GDM1 (cell line): ENCODE data around the gene SLC29A4.

Experiments
- DNase-seq: peaks from one replicate; lab custom pipeline; 2025; lab: John Stamatoyannopoulos, UW

SLC29A4 gene

DNA sequence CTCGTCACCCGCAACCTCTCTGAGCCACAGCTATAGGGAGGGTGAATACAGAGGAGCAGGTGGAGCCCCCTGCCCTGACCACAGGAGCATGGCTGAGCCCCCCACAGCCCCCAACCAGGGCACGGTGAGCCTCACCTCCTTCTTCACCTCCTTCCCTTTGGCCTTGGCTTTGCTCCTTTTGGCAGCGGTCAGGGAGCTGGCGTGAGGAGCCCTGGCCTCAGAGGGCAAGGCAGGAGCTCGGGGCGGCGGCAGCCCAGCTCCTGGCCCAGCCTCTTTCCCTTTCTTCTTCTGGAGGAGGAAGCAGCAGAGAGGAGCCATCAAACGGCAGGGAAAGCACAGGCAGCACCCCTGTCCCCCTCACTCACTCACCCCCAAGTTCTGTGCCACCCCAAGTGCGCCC is 42.2 kb downstream of the SLC29A4 start:
- no peak for DNase-seq

- no peak for DNase-seq
Observed at GRCh38 chr7:5330288-5330687, 47.5 kb downstream of the SLC29A4 start.

DNA sequence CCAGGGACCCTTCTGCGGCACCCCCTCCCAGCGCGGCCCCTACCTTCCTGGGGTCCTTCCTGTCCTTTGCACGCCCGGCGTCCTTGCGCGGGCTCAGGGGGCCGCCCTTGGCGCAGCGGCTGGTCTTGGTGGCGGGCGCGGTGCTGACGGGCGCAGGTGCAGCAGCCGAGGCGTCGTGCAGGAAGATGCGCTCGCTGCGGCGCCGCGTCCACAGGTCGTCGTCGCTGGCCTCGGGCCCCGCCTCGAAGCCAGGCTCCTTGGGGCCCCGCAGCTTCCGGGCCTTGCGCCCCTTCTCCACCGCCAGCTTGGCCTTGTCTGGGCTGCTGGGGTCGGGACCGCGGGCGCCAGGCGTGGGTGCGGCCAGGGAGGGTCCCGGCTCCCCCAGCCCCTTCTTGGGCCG is 49.8 kb downstream of the SLC29A4 start:
- DNase-seq = no peak

GRCh38 chr7:5333121-5334045 is 50.6 kb downstream of the SLC29A4 start:
- no peak for DNase-seq

- no peak for DNase-seq
Observed at GRCh38 chr7:5334671-5335070, 51.9 kb downstream of the SLC29A4 start.

DNA sequence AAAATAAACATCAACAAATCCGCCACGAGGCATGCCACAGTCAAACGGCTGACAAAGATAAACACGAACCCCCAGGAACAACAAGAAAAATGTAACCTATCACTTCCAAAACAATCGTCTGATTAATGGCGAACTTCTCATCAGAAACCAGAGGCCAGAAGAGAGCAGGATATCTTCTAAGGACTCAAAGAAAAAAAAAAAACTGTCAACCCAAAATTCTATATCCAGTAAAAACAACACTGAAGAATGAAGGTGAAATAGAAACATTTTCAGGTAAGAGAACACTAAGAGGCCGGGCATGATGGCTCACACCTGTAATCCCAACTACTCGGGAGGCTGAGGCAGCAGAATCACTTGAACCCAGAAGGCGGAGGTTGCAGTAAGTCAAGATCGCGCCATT is 54.3 kb downstream of the SLC29A4 start:
- DNase-seq = no peak

- no peak for DNase-seq
Observed at GRCh38 chr7:5339955-5340354, 57.2 kb downstream of the SLC29A4 start.

DNA sequence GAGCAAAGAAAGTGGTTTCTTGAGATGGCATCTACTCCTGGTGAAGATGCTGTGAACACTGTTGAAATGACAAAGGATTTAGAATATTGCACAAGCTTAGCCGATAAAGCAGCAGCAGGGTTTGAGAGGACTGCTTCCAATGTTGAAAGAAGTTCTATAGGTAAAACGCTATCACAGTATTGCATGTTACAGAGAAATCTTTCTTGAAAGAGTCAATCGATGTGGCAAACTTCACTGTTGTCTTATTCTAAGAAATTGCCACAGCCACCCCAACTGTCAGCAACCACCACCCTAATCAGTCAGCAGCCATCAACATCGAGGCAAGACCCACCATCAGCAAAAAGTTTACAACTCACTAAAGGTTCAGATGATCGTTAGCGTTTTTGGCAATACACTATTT is 59.9 kb downstream of the SLC29A4 start:
- no peak for DNase-seq

- no peak for DNase-seq
Observed at GRCh38 chr7:5343884-5344283, 61.1 kb downstream of the SLC29A4 start.

- no peak for DNase-seq
Observed at GRCh38 chr7:5344342-5344741, 61.6 kb downstream of the SLC29A4 start.

DNA sequence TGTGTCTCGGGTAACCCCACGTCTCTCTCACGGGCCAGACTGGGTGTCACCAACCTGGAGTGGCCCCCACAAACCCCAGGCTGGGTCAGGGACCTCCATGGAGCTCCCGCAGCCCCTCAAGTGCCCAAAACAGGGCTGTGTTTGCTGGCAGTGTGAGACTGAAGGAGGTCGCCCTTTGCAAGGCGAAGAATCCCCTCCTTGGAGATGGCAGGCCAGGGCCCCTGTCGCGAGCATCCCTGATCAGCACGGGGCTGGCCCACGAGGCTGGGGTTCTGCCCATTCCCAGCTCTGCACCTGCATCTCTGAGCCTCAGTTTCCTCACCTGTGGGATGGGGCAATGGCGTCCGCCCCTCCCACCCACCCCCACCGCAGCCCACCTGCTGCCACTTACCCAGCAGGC is 62.4 kb downstream of the SLC29A4 start:
- no peak for DNase-seq

GRCh38 chr7:5345671-5346070 is 62.9 kb downstream of the SLC29A4 start:
- DNase-seq = no peak

DNA sequence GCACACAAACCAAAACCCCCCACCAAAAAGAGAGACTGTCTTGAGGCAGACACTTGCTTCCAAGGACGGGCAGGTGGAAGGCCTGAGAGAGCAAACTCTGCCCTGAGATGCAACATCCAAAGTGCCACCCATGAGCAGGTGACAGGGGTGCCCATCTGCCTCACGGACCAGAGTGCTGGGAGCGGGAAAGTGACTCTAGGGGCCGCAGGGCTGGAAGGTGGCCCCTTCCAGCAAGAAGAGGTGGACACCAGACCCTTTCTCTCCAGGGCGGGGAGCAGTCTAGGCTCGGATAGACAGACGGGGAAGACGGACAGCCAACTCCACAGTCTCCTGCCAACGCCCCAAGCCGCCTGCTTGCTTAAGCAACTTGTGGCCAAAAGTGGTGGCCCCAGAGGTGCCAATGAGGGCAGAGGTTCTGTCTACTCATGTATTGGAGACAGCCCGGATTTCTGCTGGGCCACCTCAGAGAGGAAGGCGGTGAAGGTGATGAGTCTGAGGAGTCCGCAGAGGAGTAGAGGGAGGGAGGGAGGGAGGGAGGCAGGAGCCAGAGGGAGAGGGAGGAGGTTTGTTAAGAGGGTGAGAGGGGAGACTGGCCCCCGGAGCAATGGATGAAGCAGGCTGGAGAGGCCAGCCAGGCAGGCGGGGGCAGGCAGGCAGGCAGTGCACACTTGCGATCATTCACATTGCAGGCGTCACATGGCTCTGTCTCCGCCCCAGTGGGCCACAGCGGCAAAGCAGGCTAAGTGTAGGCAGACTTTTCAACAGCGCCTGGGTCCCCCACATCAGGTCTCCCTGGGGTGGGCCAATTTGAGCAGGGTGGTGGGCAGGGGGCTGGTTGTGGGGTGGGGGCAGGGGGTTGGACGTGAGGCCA is 65.6 kb downstream of the SLC29A4 start:
- no peak for DNase-seq

DNA sequence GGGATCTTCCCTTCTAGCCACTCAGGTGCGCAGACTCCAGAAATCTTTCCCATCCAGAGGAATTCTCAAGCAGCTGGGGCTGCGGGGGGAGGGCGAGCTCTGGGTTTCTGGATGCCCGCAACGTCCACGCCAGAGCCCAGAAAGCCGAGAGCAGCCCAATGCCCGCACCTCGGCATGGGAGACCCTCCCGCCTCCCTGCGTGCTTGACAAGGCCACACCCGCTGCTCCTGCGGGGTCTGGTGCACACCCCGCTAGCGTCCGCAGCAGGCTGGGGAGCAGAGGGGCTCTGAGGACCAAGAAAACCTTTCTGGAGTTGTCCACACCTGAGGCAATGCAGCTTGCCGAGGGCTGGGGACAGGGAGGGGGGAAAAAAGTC is 66.2 kb downstream of the SLC29A4 start:
- DNase-seq = no peak

GRCh38 chr7:5349437-5350173 is 66.9 kb downstream of the SLC29A4 start:
- no peak for DNase-seq

DNA sequence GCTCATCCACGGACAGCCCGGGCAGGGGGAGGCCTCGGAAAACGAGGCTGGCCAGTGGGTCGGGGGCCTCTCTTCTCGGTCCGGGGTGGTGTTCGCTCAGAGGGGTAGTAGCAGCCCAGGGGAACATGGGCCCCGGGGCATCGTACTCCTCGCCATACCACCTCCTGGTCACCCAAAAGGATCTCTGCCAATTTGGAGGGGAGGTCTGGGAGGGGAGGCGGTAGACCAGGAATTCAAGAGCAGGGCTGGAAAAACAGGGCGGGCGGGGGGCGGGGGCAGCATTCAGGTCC is 67.4 kb downstream of the SLC29A4 start:
- no peak for DNase-seq

DNA sequence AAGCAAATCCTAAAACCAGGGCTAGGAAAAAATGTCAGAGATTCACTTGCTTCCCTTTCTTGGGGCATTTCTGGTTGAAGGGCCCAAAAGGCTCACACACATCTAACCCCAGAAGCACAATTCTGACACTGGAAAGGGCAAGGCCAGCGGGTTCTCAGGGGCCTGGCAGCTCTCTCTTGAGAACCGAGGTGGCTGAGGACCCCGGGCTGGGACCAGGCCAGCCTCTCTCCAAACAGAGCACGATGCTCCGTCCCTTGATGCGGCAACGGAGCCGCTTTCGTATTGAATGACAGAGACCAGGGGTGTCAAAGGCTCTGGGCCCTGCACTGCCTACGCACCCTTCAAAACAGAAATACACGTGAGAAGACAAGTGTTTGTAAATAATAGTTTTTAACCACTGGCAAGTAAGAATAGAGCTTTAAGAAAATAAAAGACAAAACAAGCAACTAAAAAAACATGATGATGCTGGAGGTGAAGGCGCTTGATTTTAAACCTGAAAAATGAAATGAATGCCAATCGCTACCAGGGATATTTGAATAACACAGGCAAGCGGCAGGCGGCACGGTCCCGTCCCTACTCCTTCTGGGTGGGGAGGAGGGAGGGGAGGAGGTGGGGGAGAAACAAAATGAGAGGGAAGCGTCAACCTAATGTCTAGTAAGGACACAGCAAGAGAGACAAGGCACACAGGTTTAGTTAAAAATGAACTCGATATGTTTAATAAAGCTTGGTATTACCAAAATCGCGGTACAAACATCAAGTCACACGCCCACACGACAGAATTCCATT is 68.0 kb downstream of the SLC29A4 start:
- no peak for DNase-seq

GRCh38 chr7:5351507-5352265 is 68.9 kb downstream of the SLC29A4 start:
- no peak for DNase-seq

- DNase-seq = no peak
Observed at GRCh38 chr7:5352440-5353010, 69.8 kb downstream of the SLC29A4 start.

DNA sequence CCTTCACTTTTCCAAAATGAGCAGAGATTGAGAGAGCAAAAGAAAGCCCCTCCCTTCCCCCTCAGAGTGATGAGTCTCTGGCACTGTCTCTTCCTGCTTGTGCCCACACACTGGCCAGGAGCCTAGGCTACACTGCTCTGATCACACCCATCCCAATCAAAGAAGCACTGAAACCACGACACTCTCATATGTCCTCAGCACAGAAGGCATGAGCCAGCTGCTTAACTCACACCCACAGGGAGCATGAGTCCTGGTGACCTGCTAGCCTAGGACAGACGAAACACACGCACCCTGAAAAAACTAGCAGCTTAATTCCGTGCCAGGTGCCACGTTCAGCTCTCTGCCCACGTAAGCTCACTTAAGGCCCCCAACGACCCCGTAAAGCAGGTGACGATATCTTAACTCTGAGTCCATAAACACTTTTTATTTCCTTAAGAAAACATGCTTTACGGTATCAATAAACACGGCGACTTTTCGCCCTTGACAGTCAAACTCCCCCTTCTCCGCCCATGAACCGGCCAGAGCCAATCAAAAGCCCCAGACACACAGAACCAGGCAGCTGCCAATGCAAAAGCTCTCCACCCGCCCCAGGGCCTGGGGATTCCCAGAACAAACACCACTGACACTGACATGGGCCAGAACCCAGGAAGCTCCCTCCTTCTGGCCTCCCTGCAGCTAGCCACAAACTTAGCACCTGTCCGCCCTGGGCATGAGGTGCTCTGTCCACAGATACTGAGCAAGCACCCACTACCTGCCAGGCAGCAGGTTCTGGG is 71.9 kb downstream of the SLC29A4 start:
- DNase-seq = no peak
